ENCODE results near the gene TESK2.
"Not testable (repeated sequence)": the region's sequence is repeated elsewhere in the genome, so short reads cannot be mapped to it uniquely, and the experiment has no call there.

TESK2 gene, protein sequence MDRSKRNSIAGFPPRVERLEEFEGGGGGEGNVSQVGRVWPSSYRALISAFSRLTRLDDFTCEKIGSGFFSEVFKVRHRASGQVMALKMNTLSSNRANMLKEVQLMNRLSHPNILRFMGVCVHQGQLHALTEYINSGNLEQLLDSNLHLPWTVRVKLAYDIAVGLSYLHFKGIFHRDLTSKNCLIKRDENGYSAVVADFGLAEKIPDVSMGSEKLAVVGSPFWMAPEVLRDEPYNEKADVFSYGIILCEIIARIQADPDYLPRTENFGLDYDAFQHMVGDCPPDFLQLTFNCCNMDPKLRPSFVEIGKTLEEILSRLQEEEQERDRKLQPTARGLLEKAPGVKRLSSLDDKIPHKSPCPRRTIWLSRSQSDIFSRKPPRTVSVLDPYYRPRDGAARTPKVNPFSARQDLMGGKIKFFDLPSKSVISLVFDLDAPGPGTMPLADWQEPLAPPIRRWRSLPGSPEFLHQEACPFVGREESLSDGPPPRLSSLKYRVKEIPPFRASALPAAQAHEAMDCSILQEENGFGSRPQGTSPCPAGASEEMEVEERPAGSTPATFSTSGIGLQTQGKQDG

DNA sequence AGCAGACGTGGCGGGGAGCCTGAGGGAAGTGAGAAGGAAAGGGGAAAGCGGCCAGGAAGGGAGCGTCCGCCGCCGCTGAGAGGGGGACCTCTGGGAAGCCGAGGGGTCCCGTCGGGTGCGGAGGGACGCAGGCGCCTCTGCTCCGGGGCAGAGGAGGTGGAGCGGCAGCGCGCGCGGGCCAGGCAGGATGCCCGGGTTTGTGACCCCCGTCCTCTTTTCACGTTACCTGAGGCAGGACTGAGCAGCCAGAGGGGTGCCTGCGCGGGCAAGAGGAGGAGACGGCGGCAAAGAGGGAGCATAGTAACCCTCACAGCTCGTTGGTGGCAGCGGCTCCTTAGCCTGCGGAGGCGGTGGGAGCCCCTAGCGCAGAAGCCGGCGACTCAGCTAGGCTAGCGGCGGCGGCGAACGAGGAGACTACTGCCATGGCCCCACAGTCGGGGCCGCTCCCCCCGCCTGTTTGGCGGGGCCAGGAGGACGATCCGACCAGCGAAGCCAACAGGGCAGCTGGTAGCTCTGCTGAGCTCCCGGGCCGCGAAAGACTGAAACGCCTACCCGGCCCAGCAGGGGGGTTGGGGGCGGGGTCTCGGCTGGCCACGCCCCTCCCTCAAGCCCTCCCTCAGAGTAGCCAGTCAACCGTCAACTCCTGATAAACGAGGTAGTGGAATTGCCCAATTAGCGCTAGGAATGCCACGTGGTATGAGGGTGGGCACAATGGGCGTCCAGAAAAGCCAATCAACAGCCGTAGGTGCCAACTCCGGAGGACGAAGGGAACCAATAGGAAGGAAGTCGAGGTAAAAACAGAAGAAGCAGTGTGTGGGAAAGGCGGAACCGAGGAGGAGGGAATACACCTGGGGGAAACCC, at the start of gene TESK2:
Gene TESK2, minus strand, starts transcription at position 538 of the 861 bp plus-strand sequence. CDS start 33,378 bp downstream, outside the sequence.
- peak; percentile 100 for DNase-seq

DNA sequence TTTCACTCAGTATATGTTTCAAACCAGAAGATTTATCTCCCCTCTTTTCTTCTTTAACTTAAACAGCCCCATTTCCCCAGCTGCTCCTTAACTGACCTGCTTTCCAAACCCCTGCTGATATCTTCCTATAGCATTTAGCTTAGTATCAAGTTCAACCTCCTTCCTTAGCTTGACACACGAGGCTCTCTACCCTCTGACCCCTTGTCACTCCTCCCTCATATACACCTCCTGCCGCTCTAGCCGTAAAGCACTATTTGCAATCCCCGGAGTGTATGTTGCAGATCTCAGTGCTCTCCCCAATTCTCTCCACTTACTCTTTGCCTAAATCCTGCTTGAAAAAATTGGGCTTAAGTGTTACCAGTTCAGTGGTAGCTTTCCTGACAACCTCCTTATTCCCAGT, 45.9 kb upstream of the TESK2 start:
- no peak for DNase-seq

DNA sequence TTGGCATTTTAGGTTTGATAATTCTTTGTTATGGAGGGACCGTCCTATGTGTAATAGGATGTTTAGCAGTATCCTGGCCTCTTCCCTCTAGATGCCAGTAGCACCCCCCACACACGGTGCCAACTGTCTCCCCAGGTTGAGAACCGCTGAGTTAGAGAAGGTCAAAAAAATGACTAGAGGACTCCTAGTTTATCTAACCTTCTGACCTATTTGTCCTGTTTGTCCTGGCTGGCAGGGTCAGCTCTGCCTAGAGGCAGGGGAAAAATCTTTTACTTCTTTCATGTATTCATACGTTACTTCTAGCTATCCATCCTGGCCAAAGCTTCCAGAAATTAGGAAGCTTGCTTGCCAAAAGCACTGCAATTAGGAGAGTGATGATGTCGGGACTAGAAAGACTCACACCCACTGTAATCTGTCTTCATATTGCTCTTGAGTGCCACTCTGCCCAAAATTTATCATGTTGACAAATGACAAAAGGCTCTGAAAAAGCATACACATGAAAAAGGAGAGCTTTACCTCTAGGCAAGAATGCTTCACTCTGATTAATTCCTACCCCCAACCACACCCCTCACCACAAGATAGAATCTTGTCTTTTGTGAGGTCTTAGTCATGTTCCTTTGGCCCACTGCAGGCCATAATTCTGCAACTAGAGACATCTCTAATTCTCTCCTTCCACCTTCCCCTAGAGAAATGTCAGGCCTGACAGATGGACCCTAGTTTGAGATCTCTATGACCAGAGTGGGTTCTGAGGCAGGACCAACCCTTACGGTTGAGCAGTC, 45.2 kb upstream of the TESK2 start:
- DNase-seq = peak; percentile 20

DNA sequence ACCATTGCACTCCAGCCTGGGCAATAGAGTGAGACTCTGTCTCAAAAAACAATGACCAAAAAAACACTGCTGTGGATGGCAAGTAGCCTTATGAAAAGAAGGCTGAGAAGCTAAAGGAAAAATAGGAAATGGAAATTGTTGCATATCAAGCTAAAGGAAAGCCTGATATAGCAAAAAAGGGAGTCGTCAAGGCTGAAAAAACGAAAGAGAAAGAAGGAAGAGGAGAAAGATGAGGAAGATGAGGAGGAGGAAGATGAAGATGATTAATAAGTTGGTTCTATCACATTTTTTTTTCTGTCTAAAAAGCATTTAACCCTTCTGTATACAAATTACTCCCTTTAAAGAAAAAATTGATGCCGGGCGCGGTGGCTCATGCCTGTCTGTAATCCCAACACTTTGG, 40.9 kb upstream of the TESK2 start:
- DNase-seq = no peak

DNA sequence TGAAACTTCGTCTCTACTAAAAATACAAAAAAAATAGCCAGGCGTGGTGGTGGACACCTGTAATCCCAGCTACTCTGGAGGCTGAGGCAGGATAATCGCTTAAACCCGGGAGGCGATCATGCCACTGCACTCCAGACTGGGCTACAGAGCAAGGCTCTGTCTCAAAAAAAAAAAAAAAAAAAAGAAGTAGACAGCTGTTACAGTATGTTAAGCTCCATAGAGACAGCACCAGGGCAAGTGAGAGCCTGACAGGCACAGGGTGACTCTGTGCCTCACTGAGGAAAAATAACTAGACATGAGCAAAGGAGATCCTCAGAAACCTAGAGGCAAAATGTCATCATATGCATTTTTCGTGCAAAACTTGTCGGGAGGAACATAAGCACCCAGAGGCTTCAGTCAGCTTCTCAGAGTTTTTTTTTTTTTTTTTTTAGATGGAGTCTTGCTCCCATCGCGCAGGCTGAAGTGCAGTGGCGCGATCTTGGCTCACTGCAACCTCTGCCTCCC, 39.7 kb upstream of the TESK2 start:
- DNase-seq = no peak

DNA sequence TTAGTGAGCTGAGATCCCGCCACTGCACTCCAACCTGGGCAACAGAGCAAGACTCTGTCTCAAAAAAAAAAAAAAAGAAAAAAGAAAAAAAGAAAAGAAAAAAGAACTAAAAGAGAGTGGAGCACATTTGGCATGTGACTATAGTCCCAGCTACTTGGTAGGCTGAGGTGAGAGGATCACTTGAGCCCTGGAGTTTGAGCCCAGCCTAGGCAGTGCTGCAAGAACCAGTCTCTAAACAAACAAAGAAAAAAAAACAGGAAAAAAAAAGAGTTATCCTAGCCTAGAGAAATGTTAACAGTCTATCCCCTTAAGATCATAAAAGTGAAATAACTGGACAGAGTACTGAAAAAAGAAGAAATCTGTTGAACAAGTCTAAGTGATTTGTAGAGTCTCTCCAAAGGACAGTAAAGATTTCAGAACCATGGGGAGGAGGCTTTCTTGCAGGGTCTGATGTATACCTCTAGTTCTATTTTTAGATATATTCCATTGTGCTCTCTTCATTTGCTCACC, 35.2 kb upstream of the TESK2 start:
- no peak for DNase-seq

DNA sequence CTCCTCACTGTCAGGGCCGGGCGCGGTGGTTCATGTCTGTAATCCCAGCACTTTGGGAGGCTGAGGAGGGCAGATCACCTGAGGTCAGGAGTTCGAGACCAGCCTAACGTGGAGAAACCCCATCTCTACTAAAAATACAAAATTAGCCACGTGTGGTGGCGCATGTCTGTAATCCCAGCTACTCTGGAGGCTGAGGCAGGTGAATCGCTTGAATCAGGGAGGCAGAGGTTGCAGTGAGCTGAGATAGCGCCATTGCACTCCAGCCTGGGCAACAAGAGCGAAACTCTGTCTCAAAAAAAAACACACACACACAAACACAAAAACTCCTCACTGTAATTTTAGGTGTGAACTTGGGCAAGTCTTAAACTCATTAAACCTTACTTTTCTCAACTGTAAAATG, 33.0 kb upstream of the TESK2 start:
- not testable (repeated sequence) for DNase-seq

DNA sequence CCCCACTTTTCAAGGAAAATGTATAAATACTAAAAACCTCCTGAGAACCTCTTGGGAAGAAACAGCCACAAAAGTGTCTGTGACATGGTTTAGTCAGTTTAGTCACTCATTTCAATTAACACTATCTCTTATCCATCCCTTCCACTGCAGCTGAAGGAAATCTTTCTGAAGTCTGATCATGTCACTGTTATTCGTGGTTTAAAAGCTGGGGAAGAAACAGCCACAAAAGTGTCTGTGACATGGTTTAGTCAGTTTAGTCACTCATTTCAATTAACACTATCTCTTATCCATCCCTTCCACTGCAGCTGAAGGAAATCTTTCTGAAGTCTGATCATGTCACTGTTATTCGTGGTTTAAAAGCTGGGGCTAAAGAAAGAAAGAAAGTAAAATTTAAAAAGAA, 32.6 kb upstream of the TESK2 start:
- DNase-seq = not testable (repeated sequence)

DNA sequence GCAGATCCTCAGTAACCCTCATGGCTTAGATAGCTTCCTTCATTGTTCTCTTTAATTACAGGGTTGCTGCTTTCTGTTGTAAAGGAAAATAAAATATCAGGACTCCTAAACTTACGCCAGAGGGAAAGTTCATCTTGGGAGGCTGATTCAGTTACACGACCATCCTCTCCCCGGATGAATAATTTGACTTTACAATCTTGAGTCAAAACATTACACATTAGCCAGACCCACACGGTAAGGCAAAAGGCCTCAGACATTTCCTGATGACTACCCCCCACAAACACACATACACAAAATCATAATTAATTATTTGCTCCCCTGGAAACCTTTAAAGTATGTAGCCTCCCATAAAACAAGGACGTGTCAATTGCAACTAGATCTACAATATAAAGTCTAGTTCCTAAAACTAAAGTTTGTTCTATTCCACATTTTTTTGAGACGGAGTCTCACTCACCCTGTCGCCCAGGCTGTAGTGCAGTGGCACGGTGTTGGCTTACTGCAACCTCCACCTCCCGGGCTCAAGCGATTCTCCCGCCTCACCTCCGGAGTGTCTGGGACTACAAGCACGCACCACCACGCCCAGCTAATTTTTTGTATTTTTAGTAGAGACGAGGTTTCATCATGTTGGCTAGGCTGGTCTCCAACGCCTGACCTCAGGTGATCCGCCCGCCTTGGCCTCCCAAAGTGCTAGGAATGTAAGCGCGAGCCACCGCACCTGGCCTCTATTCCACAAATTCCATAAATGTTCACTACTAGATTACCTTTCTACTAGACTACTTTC, 31.6 kb upstream of the TESK2 start:
- no peak for DNase-seq

DNA sequence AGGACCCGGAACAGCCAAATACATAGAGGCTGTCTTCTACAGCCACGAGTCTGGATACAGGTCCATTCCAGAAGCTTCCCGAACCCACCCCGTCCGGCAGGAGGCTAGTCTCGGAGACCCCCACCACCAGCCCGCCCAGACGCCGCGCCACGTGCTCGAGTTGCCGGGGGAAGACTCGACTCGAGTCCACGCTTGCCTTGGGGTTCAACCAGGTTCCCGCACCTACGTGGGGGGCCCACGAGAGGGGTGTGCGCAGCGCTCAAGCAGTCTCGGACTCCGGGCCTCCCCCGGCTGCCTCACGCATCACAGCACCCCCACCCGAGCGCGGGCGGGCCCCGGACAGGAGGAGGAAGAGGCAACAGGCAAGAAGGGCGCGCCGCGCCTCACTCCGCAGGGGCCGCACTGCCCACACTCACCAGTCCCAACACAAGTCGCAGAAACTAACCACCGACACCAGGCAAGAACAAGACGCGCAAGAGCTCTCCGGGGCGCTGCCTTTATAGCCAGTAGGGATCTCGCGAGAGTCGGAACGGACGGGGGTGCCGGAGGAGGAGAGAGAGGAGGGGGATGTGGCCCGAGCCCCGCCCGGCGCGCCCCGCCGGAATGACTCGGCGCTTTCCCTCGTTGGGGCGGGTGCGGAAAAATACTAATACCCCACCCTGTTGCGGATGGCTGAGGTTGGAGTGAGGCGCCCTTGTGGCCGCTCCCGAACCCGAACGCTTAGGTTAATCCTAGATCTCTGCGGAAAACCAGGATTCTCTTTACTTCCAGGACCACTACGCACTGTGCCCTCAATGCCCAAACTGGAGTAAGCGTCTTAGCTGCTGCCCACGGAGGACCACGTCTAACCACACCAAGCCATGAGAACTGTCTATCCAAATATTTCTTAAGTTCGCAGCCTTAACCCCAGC, 30.7 kb upstream of the TESK2 start, which contains the start of gene PRDX1:
Gene PRDX1, minus strand, starts transcription at position 472 of the 911 bp plus-strand sequence. CDS start 2,841 bp downstream, outside the sequence.
- DNase-seq = peak; percentile 95

DNA sequence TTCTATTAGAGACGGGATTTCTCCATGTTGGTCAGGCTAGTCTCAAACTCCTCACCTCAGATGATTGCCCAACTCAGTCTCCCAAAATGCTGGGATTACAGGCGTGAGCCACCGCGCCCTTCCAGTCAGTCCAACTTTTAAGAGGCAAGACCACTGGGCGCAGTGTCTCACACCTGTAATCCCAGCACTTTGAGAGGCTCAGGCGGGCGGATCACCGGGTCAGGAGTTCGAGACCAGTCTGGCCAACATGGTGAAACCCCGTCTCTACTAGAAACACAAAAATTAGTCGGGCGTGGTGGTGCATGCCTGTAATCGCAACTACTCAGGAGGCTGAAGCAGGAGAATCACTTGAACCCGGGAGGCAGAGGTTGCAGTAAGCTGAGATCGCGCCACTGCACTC, 28.8 kb upstream of the TESK2 start:
- not testable (repeated sequence) for DNase-seq

DNA sequence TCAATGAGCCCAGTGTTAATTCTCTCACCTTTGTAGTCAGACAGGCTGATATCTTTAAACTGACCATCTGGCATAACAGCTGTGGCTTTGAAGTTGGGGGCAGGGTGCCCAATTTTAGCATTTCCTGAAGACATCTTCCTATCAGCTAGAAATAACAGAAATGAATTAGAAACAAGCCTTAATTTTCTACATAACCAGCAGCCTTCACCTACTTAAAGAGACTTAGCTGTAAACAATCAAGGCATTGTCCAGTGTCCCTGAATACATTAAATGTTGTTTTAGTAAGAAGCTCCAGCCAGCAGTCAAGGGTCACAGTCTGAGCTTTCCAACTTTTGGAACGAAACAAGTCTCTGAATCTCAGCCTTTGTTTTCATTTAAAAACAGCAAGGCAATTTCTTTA, 27.9 kb upstream of the TESK2 start:
- peak; percentile 19 for DNase-seq

DNA sequence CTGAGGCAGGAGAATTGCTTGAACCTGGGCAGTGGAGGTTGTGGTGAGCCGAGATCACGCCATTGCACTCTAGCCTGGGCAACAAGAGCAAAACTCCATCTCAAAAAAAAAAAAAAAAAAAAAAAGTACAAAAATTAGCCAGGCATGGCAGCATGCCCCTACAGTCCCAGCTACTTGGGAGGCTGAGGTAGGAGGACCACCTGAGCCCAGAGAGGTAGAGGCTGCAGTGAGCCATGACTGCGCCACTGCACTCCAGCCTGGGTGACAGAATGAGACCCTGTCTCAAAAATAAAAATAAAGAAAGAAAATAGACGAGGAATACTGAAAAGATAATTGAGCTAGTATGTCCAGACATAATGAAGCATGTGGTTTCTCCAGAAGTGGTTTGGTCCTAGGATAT, 27.4 kb upstream of the TESK2 start:
- DNase-seq = not testable (repeated sequence)

DNA sequence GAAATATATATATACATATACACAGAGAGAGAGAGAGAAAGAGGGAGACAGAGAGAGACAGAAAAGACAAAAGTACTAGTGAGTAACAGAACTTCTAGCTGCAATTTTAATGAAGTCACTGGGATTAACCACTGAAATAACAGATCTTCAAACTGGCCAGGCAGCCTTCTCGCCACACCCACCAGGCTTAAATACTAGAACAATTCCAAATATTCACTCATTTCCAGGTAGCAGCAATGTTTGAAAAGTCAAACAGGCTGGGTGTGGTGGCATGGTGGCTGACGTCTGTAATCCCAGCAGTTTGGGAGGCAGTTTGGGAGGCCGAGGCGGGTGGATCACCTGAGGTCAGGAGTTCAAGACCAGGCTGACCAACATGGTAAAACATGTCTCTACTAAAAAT, 25.5 kb upstream of the TESK2 start:
- DNase-seq = no peak

DNA sequence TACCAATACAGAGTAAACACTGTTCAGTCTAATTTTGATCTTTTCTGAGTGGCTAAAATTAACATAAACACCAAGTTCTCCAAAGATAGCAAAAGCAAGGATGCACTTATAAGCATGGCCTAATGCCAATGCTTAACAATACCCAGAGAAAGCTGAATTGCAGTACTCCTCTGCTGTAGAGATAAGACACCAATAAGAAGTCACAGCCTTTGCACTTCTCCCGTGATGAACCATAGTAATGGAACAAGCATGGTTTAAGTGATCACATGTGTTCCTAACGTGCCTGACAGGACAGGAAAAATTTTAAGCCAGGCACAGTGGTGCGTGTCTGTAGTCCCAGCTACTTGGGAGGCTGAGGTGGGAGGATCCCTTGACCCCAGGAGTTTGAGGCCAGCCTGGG, 25.1 kb upstream of the TESK2 start:
- no peak for DNase-seq

DNA sequence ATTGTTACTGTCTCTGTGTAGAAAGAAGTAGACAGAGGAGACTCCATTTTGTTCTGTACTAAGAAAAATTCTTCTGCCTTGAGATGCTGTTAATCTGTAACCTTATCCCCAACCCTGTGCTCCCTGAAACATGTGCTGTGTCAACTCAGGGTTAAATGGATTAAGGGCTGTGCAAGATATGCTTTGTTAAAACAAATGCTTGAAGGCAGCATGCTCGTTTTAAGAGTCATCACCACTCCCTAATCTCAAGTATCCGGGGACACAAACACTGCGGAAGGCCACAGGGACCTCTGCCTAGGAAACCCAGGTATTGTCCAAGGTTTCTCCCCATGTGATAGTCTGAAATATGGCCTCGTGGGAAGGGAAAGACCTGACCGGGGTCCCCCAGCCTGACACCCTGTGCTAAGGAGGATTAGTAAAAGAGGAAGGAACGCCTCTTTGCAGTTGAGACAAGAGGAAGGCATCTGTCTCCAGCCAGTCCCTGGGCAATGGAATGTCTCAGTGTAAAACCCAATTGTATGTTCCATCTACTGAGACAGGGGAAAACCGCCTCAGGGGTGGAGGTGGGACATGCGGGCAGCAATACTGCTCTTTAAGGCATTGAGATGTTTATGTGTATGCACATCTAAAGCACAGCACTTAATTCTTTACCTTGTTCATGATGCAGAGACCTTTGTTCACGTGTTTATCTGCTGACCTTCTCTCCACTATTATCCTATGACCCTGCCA, 22.7 kb upstream of the TESK2 start:
- DNase-seq = not testable (repeated sequence)

DNA sequence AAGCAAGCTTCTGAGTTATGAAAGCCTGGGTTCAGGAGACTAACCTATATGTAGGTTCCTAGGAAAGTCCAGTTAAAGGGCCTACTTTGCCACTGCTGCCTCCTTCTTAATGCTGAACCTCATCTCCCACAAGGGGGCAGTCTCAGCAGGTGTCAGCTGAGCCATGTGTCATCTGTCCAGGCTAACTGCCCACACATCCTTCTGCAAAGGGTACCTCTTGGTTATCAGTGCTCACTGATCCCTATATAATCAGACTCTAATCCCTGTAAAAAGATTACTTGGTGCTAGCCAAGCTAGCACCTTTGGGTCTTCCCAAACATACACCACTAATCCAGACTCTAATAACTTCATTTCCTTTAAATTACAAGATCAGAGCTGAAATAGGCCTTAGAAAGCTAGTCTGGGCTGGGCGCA, 21.7 kb upstream of the TESK2 start:
- DNase-seq = peak; percentile 82

DNA sequence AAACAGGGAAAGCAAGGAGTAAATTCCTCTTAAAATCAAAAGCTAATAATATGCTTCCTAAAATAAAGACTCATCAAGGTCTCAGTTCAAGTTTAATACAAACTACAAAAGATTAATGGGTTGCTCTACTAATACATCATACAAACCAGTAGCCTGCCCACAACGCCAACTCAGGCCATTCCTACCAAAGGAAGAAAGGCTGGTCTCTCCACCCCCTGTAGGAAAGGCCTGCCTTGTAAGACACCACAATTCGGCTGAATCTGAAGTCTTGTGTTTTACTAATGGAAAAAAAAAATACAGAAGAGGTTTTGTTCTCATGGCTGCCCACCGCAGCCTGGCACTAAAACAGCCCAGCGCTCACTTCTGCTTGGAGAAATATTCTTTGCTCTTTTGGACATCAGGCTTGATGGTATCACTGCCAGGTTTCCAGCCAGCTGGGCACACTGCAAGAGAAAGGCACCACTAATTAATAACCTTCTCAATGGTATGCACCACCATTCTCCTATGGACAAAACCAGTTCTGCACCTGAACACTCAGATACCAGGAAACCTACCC, 20.1 kb upstream of the TESK2 start:
- DNase-seq = no peak
